Esophagus muscularis mucosa (tissue), 4 donors: ENCODE data around the gene PYROXD2.

ENCODE experiments used
- EP300 ChIP-seq: sonication (generic); formaldehyde crosslinking; IDR thresholded peaks from one replicate; pipeline ENCODE4 v1.6.1; 2017; ENCODE audit warnings: antibody characterized with exemption
- POLR2A ChIP-seq: fragments of 450-650 bp; IDR thresholded peaks from one replicate; pipeline ENCODE4 v1.6.1; 2017; ENCODE audit warnings: antibody characterized with exemption, moderate library complexity, mild to moderate bottlenecking, low read depth
- TF ChIP-seq, protein P1 (sequence below), 3 experiments: fragments of 200-600 bp in 2 of 3; fragments of 450-650 bp in 1 of 3; sonication (generic) in 2 of 3; IDR thresholded peaks; one replicate each; pipeline ENCODE4 v1.5.1; 2017 to 2019; ENCODE audit warnings: antibody characterized with exemption in 3 of 3, mild to moderate bottlenecking in 2 of 3, moderate library complexity in 1 of 3

- TF ChIP-seq, protein P1, sequence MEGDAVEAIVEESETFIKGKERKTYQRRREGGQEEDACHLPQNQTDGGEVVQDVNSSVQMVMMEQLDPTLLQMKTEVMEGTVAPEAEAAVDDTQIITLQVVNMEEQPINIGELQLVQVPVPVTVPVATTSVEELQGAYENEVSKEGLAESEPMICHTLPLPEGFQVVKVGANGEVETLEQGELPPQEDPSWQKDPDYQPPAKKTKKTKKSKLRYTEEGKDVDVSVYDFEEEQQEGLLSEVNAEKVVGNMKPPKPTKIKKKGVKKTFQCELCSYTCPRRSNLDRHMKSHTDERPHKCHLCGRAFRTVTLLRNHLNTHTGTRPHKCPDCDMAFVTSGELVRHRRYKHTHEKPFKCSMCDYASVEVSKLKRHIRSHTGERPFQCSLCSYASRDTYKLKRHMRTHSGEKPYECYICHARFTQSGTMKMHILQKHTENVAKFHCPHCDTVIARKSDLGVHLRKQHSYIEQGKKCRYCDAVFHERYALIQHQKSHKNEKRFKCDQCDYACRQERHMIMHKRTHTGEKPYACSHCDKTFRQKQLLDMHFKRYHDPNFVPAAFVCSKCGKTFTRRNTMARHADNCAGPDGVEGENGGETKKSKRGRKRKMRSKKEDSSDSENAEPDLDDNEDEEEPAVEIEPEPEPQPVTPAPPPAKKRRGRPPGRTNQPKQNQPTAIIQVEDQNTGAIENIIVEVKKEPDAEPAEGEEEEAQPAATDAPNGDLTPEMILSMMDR (IDR thresholded peaks at IDR 0.05) = no peak
- TF ChIP-seq EP300 (no peak), POLR2A (no peak)
These were observed 37.4 kb downstream of the PYROXD2 start for GRCh38 chr10:98377536-98377935.
